ENCODE results near the gene OGT. TPM values are rescaled to one million over a fixed set of nuclear protein-coding genes. Genes with fewer than 3 reads are reported as not detected.
"Not testable (repeated sequence)": the region's sequence is repeated elsewhere in the genome, so short reads cannot be mapped to it uniquely, and the experiment has no call there.

Gene OGT
- total RNA-seq, 1 donor from 2014 or later, result 287 TPM

DNA sequence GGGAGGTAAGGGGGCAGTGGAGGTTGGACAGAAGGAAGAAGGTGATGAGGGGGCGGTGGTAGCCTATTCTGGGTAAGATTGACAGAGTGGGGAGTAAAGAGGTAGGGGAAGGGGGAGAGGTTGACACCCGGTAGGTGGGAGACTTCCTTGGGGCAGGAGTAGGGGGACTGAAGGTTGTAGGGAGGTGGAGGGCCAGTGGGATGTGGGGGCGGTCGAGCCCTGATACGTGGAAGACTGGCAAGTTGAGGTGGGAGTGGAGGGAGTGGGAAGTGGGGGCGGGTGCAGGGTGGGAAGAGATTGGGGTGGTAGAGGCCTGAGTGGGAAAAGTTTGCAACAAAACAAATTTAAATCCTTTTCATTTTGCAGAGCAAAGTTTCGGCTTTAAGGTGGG lies 47.1 kb downstream of the OGT start:
- Mint-ChIP-seq H3K27me3 (ENCODE audit: insufficient read depth, low read depth) (peaks cover 2% of the 10 kb centered on the region), H3K9me3 (no peaks in the 10 kb centered on the region), H3K4me3 (no peak overlapping the region), H3K27ac (no peak overlapping the region), H3K36me3 (peaks cover 7% of the 10 kb centered on the region), H3K4me1 (no peaks in the 10 kb centered on the region)
- H3K79me2 ChIP-seq (ENCODE audit: low read depth), result no peaks in the 10 kb centered on the region
- no peaks in the 10 kb centered on the region for H3F3A ChIP-seq (ENCODE audit: low read depth)
- H2AFZ ChIP-seq (replicated peaks), result no peak overlapping the region
- H3K27ac ChIP-seq, result no peak overlapping the region
- TF ChIP-seq EZH2phosphoT487 (IDR thresholded peaks at IDR 0.05) (no peak), EZH2 (IDR thresholded peaks at IDR 0.05) (no peak), CTCF (IDR thresholded peaks at IDR 0.05) (no peak)
- peaks cover 4% of the 10 kb centered on the region for H3K9me3 ChIP-seq (ENCODE audit: low read depth)
- no peaks in the 10 kb centered on the region for H4K20me1 ChIP-seq (ENCODE audit: low read depth)
- no peaks in the 10 kb centered on the region for H3K4me1 ChIP-seq
- H3K4me2 ChIP-seq, result no peak overlapping the region
- DNase-seq (ENCODE audit: low spot score), result no peak
- H3K36me3 ChIP-seq, result no peaks in the 10 kb centered on the region
- H3K27me3 ChIP-seq, result no peaks in the 10 kb centered on the region
- H3K4me3 ChIP-seq, result no peak overlapping the region
- H3K9ac ChIP-seq, result no peak overlapping the region

- Histone ChIP-seq H4K20me1 (ENCODE audit: low read depth) (no peaks in the 10 kb centered on the region), H3K27ac (no peak overlapping the region), H3K36me3 (no peaks in the 10 kb centered on the region), H3K9ac (no peak overlapping the region), H3K9me3 (ENCODE audit: low read depth) (peaks cover 4% of the 10 kb centered on the region), H2AFZ (replicated peaks) (no peak overlapping the region), H3K4me1 (no peaks in the 10 kb centered on the region), H3F3A (ENCODE audit: low read depth) (no peaks in the 10 kb centered on the region), H3K27me3 (no peaks in the 10 kb centered on the region), H3K79me2 (ENCODE audit: low read depth) (no peaks in the 10 kb centered on the region), H3K4me2 (no peak overlapping the region), H3K4me3 (no peak overlapping the region)
- no peaks in the 10 kb centered on the region for H3K4me1 Mint-ChIP-seq
- no peak overlapping the region for H3K27ac Mint-ChIP-seq
- H3K27me3 Mint-ChIP-seq (ENCODE audit: insufficient read depth, low read depth), result peaks cover 2% of the 10 kb centered on the region
- DNase-seq (ENCODE audit: low spot score), result no peak
- TF ChIP-seq CTCF (IDR thresholded peaks at IDR 0.05) (no peak), EZH2 (IDR thresholded peaks at IDR 0.05) (no peak), EZH2phosphoT487 (IDR thresholded peaks at IDR 0.05) (no peak)
- peaks cover 1% of the 10 kb centered on the region for H3K9me3 Mint-ChIP-seq
- no peak overlapping the region for H3K4me3 Mint-ChIP-seq
- peaks cover 4% of the 10 kb centered on the region for H3K36me3 Mint-ChIP-seq
Observed at GRCh38 chrX:71581210-71581609, 48.3 kb downstream of the OGT start.

DNA sequence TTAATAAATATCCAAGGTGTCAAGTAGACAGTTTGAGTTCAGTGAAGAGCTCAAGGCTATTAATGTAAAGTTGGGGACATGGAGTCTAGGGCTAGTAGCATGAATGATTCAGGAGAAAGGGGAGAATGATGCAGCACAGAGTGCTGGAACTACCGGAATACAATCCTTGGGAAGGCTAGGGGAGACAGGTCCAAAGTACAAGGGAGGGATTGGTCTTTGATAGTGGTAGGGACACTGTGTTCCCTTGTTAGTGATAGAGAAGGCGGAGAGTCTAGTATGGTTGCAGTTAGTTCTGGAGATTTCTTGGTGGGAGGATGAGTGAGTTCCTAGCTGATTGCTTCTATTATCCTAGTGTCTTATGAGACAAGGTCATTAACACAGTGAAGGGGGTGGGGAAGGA lies 54.0 kb downstream of the OGT start:
- no peaks in the 10 kb centered on the region for H3K27me3 ChIP-seq
- no peak for TF ChIP-seq EZH2 (IDR thresholded peaks at IDR 0.05)
- no peak for TF ChIP-seq CTCF (IDR thresholded peaks at IDR 0.05)
- TF ChIP-seq EZH2phosphoT487 (IDR thresholded peaks at IDR 0.05), result no peak
- no peaks in the 10 kb centered on the region for H3F3A ChIP-seq (ENCODE audit: low read depth)
- Mint-ChIP-seq H3K27me3 (ENCODE audit: insufficient read depth, low read depth) (no peaks in the 10 kb centered on the region), H3K4me3 (no peak overlapping the region), H3K9me3 (peaks cover 3% of the 10 kb centered on the region), H3K36me3 (peaks cover 2% of the 10 kb centered on the region), H3K27ac (no peak overlapping the region), H3K4me1 (no peaks in the 10 kb centered on the region)
- no peak for DNase-seq (ENCODE audit: low spot score)
- no peaks in the 10 kb centered on the region for H3K4me1 ChIP-seq
- H4K20me1 ChIP-seq (ENCODE audit: low read depth), result no peaks in the 10 kb centered on the region
- no peak overlapping the region for H3K4me3 ChIP-seq
- no peak overlapping the region for H3K9ac ChIP-seq
- no peak overlapping the region for H3K27ac ChIP-seq
- H3K4me2 ChIP-seq, result no peak overlapping the region
- H3K9me3 ChIP-seq (ENCODE audit: low read depth), result no peaks in the 10 kb centered on the region
- no peaks in the 10 kb centered on the region for H3K79me2 ChIP-seq (ENCODE audit: low read depth)
- no peaks in the 10 kb centered on the region for H3K36me3 ChIP-seq
- no peak overlapping the region for H2AFZ ChIP-seq (replicated peaks)

GRCh38 chrX:71593210-71593609 lies 60.3 kb downstream of the OGT start:
- not testable (repeated sequence) for H3K36me3 ChIP-seq; H2AFZ ChIP-seq (replicated peaks); H3K4me1 Mint-ChIP-seq; H3K4me3 Mint-ChIP-seq; H3K4me1 ChIP-seq; H3K36me3 Mint-ChIP-seq; H3K9ac ChIP-seq; H3K4me3 ChIP-seq; H3K27me3 ChIP-seq; H3K27me3 Mint-ChIP-seq (ENCODE audit: insufficient read depth, low read depth); H3K9me3 ChIP-seq (ENCODE audit: low read depth); H3K9me3 Mint-ChIP-seq; H3F3A ChIP-seq (ENCODE audit: low read depth); H3K27ac ChIP-seq; H3K79me2 ChIP-seq (ENCODE audit: low read depth); H3K27ac Mint-ChIP-seq; H3K4me2 ChIP-seq; H4K20me1 ChIP-seq (ENCODE audit: low read depth); DNase-seq (ENCODE audit: low spot score)
